Lung (tissue), 12 donors: ENCODE data around the gene SLC6A18. TPM values are rescaled to one million over a fixed set of nuclear protein-coding genes. Genes with fewer than 3 reads are reported as not detected.

Source experiments
- ATAC-seq: fragments of 200-7000 bp; cut with Tn5 transposase; one replicate; pipeline ENCODE4 v1.9.1; 2020; ENCODE audit warnings: moderate number of reproducible peaks; ENCODE audit not compliant: insufficient read depth, low FRiP score
- DNase-seq, 3 donors: peaks; one replicate each; pipeline ENCODE4 v3.0.0-alpha.2; 2013 to 2017
- H3K27ac ChIP-seq, 2 donors: one replicate each; pipeline ENCODE4 v1.5.1; 2013; ENCODE audit warnings: mild to moderate bottlenecking in 2 of 2, moderate library complexity in 2 of 2, control low read depth in 1 of 2, inconsistent platforms in 1 of 2, low read depth in 1 of 2, low read length in 1 of 2
- H3K27me3 ChIP-seq, 3 donors: one replicate each; pipeline ENCODE4 v1.5.1; 2013; ENCODE audit warnings: low read length in 2 of 3; ENCODE audit not compliant: control insufficient read depth in 3 of 3, insufficient read depth in 3 of 3
- H3K36me3 ChIP-seq, 4 donors: one replicate each; pipeline ENCODE4 v1.5.1; 2013; ENCODE audit warnings: low read length in 4 of 4, mild to moderate bottlenecking in 1 of 4, moderate library complexity in 1 of 4; ENCODE audit not compliant: control insufficient read depth in 4 of 4, insufficient read depth in 4 of 4
- H3K4me1 ChIP-seq, 5 donors: one replicate each; pipeline ENCODE4 v1.5.1; 2013; ENCODE audit warnings: low read length in 5 of 5, mild to moderate bottlenecking in 2 of 5, moderate library complexity in 1 of 5; ENCODE audit not compliant: control insufficient read depth in 5 of 5, insufficient read depth in 5 of 5
- H3K4me3 ChIP-seq: one replicate; pipeline ENCODE4 v1.5.1; 2013; ENCODE audit warnings: mild to moderate bottlenecking, control low read depth, moderate library complexity
- H3K9ac ChIP-seq, 2 donors: one replicate each; pipeline ENCODE4 v1.5.1; 2013; ENCODE audit warnings: low read length in 2 of 2, control low read depth in 1 of 2; ENCODE audit not compliant: insufficient read depth in 1 of 2
- H3K9me3 ChIP-seq, 4 donors: one replicate each; pipeline ENCODE4 v1.5.1; 2013; ENCODE audit warnings: low read length in 3 of 4, mild to moderate bottlenecking in 1 of 4, moderate library complexity in 1 of 4; ENCODE audit not compliant: control insufficient read depth in 4 of 4, insufficient read depth in 3 of 4
- CTCF ChIP-seq: IDR thresholded peaks from 2 replicates; pipeline ENCODE4 v1.5.1; 2012; ENCODE audit warnings: mild to moderate bottlenecking; ENCODE audit errors: control extremely low read depth, extremely low read depth
- WGBS, 2 donors: extraction: QIAGEN DNeasy Blood & Tissue Kit; methylation state at CpG; one replicate each; pipeline ENCODE4 v1.1.7; 2013; 5-methylcytosine and 5-hydroxymethylcytosine counted together
- polyA plus RNA-seq, 2 donors: library from polyadenylated mRNA; stranded (reverse); fragments of 200-250 nt; gene quantifications; one replicate each; pipeline ENCODE4 v1.2.1, GENCODE V29; 2013
- total RNA-seq, 2 donors: library from RNA; depleted of rRNA in 1 of 2; stranded (reverse); fragments of >200 nt in 1 of 2; gene quantifications; one replicate each; pipeline ENCODE4 v1.2.1, GENCODE V29; 2014 to 2021
- donor health status: control.
- donor health status: control.
- donor health status: Bipolar disorder and iron deficiency.
- donor health status: healthy.
- donor health status: DM: yes; HTN: yes; CAD: no.

SLC6A18 gene
- total and polyA plus RNA-seq, 4 donors = not detected

GRCh38 chr5:1204693-1205242 is 20.4 kb upstream of the SLC6A18 start:
- peaks cover 0 to 16% (median 4%) of the 10 kb centered on the region in 5 donors for H3K4me1 ChIP-seq
- H3K27me3 ChIP-seq = peaks cover 3 to 8% (median 4%) of the 10 kb centered on the region in 3 donors
- H3K9me3 ChIP-seq = no peaks in the 10 kb centered on the region
- H3K36me3 ChIP-seq = no peaks in the 10 kb centered on the region
- H3K9ac ChIP-seq = no peak overlapping the region
- H3K4me3 ChIP-seq = no peak overlapping the region
- no peak for ATAC-seq
- no peak overlapping the region for H3K27ac ChIP-seq
- peak; percentile 92 to 96 (median 94) for DNase-seq
- 33 to 37% methylated on average over 18 of the region's 18 CpGs for WGBS, 2 donors
- no peak for TF ChIP-seq CTCF

- DNase-seq (no peak), ATAC-seq (no peak)
- Histone ChIP-seq H3K4me1 (peaks cover 0 to 16% (median 4%) of the 10 kb centered on the region in 5 donors), H3K36me3 (no peaks in the 10 kb centered on the region), H3K27ac (no peak overlapping the region), H3K9ac (no peak overlapping the region), H3K4me3 (no peak overlapping the region), H3K9me3 (no peaks in the 10 kb centered on the region), H3K27me3 (peaks cover 3 to 8% (median 4%) of the 10 kb centered on the region in 3 donors)
- WGBS, 2 donors = 69 to 71% methylated on average over 11 of the region's 11 CpGs
- TF ChIP-seq CTCF = no peak
These were observed 19.7 kb upstream of the SLC6A18 start for GRCh38 chr5:1205255-1206180.

GRCh38 chr5:1206521-1207412 is 18.4 kb upstream of the SLC6A18 start:
- H3K27ac ChIP-seq = no peak overlapping the region
- no peak overlapping the region for H3K4me3 ChIP-seq
- 69 to 82% methylated on average over 49 of the region's 49 CpGs for WGBS, 2 donors
- TF ChIP-seq CTCF = no peak
- H3K9me3 ChIP-seq = no peaks in the 10 kb centered on the region
- ATAC-seq (no peak), DNase-seq (no peak)
- peaks cover 3 to 8% (median 4%) of the 10 kb centered on the region in 3 donors for H3K27me3 ChIP-seq
- no peaks in the 10 kb centered on the region for H3K36me3 ChIP-seq
- peaks cover 0 to 16% (median 4%) of the 10 kb centered on the region in 5 donors for H3K4me1 ChIP-seq
- no peak overlapping the region for H3K9ac ChIP-seq
